ENCODE measurements around the gene DCTN3. TPM values are rescaled to one million over a fixed set of nuclear protein-coding genes. Genes with fewer than 3 reads are reported as not detected.

Gene DCTN3
- total and polyA plus RNA-seq, 2 of the 4 experiments (the other 2 are of a cell fraction) = 122 to 183 TPM

DNA sequence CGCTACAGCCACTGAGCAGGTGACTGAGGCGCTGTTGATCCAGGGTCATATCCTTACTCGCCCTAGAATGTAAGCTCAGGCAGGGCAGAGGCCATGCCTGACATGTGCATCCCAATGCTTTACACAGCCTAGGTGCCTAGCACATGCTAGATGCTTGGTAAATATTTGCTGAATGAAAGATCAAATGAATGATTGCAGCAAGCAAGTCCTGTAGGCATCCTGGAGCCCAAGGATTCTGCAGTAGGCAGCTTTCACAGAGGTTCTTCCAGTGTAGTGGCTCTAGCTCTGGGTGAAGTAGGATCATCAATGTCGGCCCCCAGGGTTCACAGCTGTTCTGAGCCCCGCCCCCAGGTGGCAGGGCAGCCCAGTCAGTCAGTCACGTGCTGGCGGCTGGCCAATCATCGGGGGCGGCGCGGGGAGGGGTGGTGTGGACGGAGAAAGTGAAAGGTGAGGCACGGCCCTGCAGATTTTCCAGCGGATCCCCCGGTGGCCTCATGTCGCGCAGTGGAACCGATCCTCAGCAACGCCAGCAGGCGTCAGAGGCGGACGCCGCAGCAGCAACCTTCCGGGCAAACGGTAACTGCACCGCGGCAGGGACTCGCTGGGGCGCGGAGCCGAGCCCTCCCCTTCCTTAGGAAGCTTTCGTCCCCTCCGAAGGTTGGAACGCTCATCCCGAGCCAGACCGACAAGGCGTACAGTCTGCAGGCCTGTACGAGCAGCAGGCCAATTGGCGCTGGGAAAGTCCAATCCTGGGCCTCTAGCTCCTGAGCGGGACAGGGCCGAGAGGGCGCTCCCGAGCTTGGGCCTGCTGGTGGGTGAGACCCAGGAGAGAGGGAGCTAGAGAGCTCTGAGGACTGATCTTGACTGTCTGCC lies 26.2 kb upstream of the DCTN3 start, which contains the start of gene GALT:
Gene GALT (plus strand): TSS at position 465 of the 873 bp plus-strand sequence. CDS start 30 bp downstream, at position 495.
- Histone ChIP-seq H3K36me3 (ENCODE audit: control insufficient read depth, insufficient read depth, low read length) (peaks cover 16% of the 10 kb centered on the region), H3K9ac (ENCODE audit: low read depth, low read length) (peak within 1 kb of the TSS; percentile 86), H2BK20ac (ENCODE audit: low read depth, low read length) (0 out of 2 replicates have a peak within 1 kb of the TSS, but pooled peaks have one; percentile 29), H2AK5ac (ENCODE audit: low read depth, low read length) (peak within 1 kb of the TSS; percentile 92), H2AK9ac (replicated peaks; ENCODE audit: low read depth, low read length, poor library complexity) (peak within 1 kb of the TSS; percentile 93), H3K9me3 (ENCODE audit: control insufficient read depth, insufficient read depth, low read length) (no peaks in the 10 kb centered on the region), H3K56ac (ENCODE audit: extremely low read depth, insufficient read depth, low read length) (peak within 1 kb of the TSS; percentile 59; the same call in 1 of the 2 replicates), H4K8ac (ENCODE audit: low read depth in 2 of 2, low read length in 2 of 2) (peak within 1 kb of the TSS; percentile 80 to 94), H3K23ac (ENCODE audit: low read depth, low read length) (peak within 1 kb of the TSS; percentile 37), H2BK5ac (ENCODE audit: low read depth, low read length, poor library complexity, severe bottlenecking) (peak within 1 kb of the TSS; percentile 67), H3K4ac (ENCODE audit: low read depth, low read length) (peak within 1 kb of the TSS; percentile 81), H3K4me3 (ENCODE audit: insufficient read depth, low read depth, low read length) (peak within 1 kb of the TSS; percentile 76), H3K27ac (ENCODE audit: insufficient read depth, low read length) (peak within 1 kb of the TSS; percentile 82), H3K79me1 (ENCODE audit: low read depth in 1 of 2, low read length in 2 of 2) (peaks cover 15 to 34% of the 10 kb centered on the region in 2 experiments), H3K4me2 (ENCODE audit: low read depth, low read length) (peak within 1 kb of the TSS; percentile 89), H4K91ac (ENCODE audit: insufficient read depth, low read depth, low read length) (peak within 1 kb of the TSS; percentile 74), H2BK15ac (ENCODE audit: low read depth, low read length) (no peak within 1 kb of the TSS), H3K9me1 (ENCODE audit: insufficient read depth, low read length) (peaks cover 20% of the 10 kb centered on the region), H2BK120ac (ENCODE audit: low read depth, low read length) (peak within 1 kb of the TSS; percentile 43), H4K5ac (ENCODE audit: low read depth, low read length) (peak within 1 kb of the TSS; percentile 93), H2AFZ (replicated peaks; ENCODE audit: low read length, poor library complexity) (peak within 1 kb of the TSS; percentile 99), H4K20me1 (ENCODE audit: insufficient read depth, low read length) (no peaks in the 10 kb centered on the region), H3K27me3 (ENCODE audit: control insufficient read depth, insufficient read depth, low read length) (no peaks in the 10 kb centered on the region), H3K14ac (replicated peaks; ENCODE audit: low read depth, low read length) (peak within 1 kb of the TSS; percentile 89), H3K18ac (ENCODE audit: low read depth, low read length) (peak within 1 kb of the TSS; percentile 62), H3K4me1 (ENCODE audit: control insufficient read depth, insufficient read depth, low read length) (peaks cover 15% of the 10 kb centered on the region)
- TF ChIP-seq BHLHE40 (IDR thresholded peaks at IDR 0.05; ENCODE audit: low read depth, low read length) = peak; percentile 94
- 0 out of 2 replicates have a peak, but pooled peaks have one; percentile 22 for TF ChIP-seq FOS (IDR thresholded peaks at IDR 0.05; ENCODE audit: low read depth, low read length)
- TF ChIP-seq MXI1 (IDR thresholded peaks at IDR 0.05; ENCODE audit: borderline replicate concordance, low read depth, low read length) = peak; percentile 15; the same call in 1 of the 2 replicates
- TF ChIP-seq CTCF (conservative IDR thresholded peaks at IDR 0.05; ENCODE audit: low read depth, low read length) = peak; percentile 71
- TF ChIP-seq, protein P1, sequence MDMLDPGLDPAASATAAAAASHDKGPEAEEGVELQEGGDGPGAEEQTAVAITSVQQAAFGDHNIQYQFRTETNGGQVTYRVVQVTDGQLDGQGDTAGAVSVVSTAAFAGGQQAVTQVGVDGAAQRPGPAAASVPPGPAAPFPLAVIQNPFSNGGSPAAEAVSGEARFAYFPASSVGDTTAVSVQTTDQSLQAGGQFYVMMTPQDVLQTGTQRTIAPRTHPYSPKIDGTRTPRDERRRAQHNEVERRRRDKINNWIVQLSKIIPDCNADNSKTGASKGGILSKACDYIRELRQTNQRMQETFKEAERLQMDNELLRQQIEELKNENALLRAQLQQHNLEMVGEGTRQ (IDR thresholded peaks at IDR 0.05; ENCODE audit: low read depth, low read length) = peak; percentile 98
- TF ChIP-seq NFE2L2 (IDR thresholded peaks at IDR 0.05; ENCODE audit: low read depth, low read length) = no peak
- intact Hi-C loops (cut with micrococcal nuclease) = loop anchor here (2.0 kb wide), 1 partner anchor 56 kb away; no protein-coding TSS in a partner anchor
- dilution Hi-C loops (cut with HindIII; ENCODE audit: low sequenced_read_pairs, unreplicated experiment) = no loop called here
- peak; percentile 88 for ATAC-seq (ENCODE audit: low read depth)
- in situ Hi-C loops (cut with MboI; ENCODE audit: low sequenced_read_pairs) = no loop called here
- CTCF ChIA-PET = interaction anchor here (0.9 to 1.6 kb wide), 4 partner anchors 8 to 56 kb away, joined by 3 to 6 read pairs (median 4); no protein-coding TSS in a partner anchor
- WGBS, 2 experiments (ENCODE audit: extremely low coverage in 2 of 2, insufficient read length in 1 of 2) = no CpG with 5 or more reads among the region's 43 CpGs
- DNase-seq = peak; percentile 77
- no TSS peak for BruUV-seq (replicated peaks)
- POLR2A ChIA-PET (ENCODE audit: unreplicated experiment) = interaction anchor here (1.5 kb wide), 1 partner anchor 9 kb away, joined by 10 read pairs; the partner anchor contains the start of gene SIGMAR1

All from IMR-90 (cell line).